Ishikawa (cell line): ENCODE measurements around the gene DIP2B.

Experiments
- CEBPB ChIP-seq: IDR thresholded peaks from 2 replicates; pipeline ENCODE4 v1.6.1; 2012
- EGR1 ChIP-seq: IDR thresholded peaks from 2 replicates; pipeline ENCODE4 v1.6.1; 2012
- FOXM1 ChIP-seq: IDR thresholded peaks from 2 replicates; pipeline ENCODE4 v1.6.1; 2012; ENCODE audit warnings: low read depth, borderline replicate concordance
- TF ChIP-seq, protein P1 (sequence below): IDR thresholded peaks from 2 replicates; pipeline ENCODE4 v1.6.1; 2012
- TF ChIP-seq, protein P2 (sequence below): IDR thresholded peaks from 2 replicates; pipeline ENCODE4 v1.6.1; 2012; ENCODE audit warnings: low read depth, mild to moderate bottlenecking

- TF ChIP-seq FOXM1: no peak
- TF ChIP-seq, protein P1, sequence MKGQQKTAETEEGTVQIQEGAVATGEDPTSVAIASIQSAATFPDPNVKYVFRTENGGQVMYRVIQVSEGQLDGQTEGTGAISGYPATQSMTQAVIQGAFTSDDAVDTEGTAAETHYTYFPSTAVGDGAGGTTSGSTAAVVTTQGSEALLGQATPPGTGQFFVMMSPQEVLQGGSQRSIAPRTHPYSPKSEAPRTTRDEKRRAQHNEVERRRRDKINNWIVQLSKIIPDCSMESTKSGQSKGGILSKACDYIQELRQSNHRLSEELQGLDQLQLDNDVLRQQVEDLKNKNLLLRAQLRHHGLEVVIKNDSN: no peak
- TF ChIP-seq CEBPB: no peak
- TF ChIP-seq, protein P2, sequence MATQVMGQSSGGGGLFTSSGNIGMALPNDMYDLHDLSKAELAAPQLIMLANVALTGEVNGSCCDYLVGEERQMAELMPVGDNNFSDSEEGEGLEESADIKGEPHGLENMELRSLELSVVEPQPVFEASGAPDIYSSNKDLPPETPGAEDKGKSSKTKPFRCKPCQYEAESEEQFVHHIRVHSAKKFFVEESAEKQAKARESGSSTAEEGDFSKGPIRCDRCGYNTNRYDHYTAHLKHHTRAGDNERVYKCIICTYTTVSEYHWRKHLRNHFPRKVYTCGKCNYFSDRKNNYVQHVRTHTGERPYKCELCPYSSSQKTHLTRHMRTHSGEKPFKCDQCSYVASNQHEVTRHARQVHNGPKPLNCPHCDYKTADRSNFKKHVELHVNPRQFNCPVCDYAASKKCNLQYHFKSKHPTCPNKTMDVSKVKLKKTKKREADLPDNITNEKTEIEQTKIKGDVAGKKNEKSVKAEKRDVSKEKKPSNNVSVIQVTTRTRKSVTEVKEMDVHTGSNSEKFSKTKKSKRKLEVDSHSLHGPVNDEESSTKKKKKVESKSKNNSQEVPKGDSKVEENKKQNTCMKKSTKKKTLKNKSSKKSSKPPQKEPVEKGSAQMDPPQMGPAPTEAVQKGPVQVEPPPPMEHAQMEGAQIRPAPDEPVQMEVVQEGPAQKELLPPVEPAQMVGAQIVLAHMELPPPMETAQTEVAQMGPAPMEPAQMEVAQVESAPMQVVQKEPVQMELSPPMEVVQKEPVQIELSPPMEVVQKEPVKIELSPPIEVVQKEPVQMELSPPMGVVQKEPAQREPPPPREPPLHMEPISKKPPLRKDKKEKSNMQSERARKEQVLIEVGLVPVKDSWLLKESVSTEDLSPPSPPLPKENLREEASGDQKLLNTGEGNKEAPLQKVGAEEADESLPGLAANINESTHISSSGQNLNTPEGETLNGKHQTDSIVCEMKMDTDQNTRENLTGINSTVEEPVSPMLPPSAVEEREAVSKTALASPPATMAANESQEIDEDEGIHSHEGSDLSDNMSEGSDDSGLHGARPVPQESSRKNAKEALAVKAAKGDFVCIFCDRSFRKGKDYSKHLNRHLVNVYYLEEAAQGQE: no peak
- no peak for TF ChIP-seq EGR1
These were observed 102.0 kb downstream of the DIP2B start for GRCh38 chr12:50606675-50607375.
